ENCODE data around the gene IL22RA1.

IL22RA1 gene

GRCh38 chr1:24147816-24148215, 4.9 kb upstream of the IL22RA1 start:
- TF ChIP-seq POLR2AphosphoS5 (IDR thresholded peaks at IDR 0.05; ENCODE audit: low read depth, low read length) (no peak), TAF1 (IDR thresholded peaks at IDR 0.05; ENCODE audit: borderline replicate concordance, insufficient read depth, low read length) (no peak), SIN3A (IDR thresholded peaks at IDR 0.05; ENCODE audit: borderline replicate concordance, insufficient read depth, low read length) (no peak), FOXP2 (optimal IDR thresholded peaks at IDR 0.05; ENCODE audit: borderline replicate concordance, extremely low read depth, extremely low read length, insufficient read depth) (no peak)
- TF ChIP-seq, protein P1, sequence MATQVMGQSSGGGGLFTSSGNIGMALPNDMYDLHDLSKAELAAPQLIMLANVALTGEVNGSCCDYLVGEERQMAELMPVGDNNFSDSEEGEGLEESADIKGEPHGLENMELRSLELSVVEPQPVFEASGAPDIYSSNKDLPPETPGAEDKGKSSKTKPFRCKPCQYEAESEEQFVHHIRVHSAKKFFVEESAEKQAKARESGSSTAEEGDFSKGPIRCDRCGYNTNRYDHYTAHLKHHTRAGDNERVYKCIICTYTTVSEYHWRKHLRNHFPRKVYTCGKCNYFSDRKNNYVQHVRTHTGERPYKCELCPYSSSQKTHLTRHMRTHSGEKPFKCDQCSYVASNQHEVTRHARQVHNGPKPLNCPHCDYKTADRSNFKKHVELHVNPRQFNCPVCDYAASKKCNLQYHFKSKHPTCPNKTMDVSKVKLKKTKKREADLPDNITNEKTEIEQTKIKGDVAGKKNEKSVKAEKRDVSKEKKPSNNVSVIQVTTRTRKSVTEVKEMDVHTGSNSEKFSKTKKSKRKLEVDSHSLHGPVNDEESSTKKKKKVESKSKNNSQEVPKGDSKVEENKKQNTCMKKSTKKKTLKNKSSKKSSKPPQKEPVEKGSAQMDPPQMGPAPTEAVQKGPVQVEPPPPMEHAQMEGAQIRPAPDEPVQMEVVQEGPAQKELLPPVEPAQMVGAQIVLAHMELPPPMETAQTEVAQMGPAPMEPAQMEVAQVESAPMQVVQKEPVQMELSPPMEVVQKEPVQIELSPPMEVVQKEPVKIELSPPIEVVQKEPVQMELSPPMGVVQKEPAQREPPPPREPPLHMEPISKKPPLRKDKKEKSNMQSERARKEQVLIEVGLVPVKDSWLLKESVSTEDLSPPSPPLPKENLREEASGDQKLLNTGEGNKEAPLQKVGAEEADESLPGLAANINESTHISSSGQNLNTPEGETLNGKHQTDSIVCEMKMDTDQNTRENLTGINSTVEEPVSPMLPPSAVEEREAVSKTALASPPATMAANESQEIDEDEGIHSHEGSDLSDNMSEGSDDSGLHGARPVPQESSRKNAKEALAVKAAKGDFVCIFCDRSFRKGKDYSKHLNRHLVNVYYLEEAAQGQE (IDR thresholded peaks at IDR 0.05; ENCODE audit: insufficient read depth in 1 of 2, low read depth in 2 of 2, low read length in 2 of 2), result no peak

- TF ChIP-seq SIN3A (IDR thresholded peaks at IDR 0.05; ENCODE audit: borderline replicate concordance, insufficient read depth, low read length), result no peak
- no peak for TF ChIP-seq FOXP2 (optimal IDR thresholded peaks at IDR 0.05; ENCODE audit: borderline replicate concordance, extremely low read depth, extremely low read length, insufficient read depth)
- TF ChIP-seq POLR2AphosphoS5 (IDR thresholded peaks at IDR 0.05; ENCODE audit: low read depth, low read length), result no peak
- TF ChIP-seq, protein P1 (IDR thresholded peaks at IDR 0.05; ENCODE audit: insufficient read depth in 1 of 2, low read depth in 2 of 2, low read length in 2 of 2), result no peak
- no peak for TF ChIP-seq TAF1 (IDR thresholded peaks at IDR 0.05; ENCODE audit: borderline replicate concordance, insufficient read depth, low read length)
Observed at GRCh38 chr1:24147194-24147593, 4.3 kb upstream of the IL22RA1 start.

- TF ChIP-seq, protein P1 (IDR thresholded peaks at IDR 0.05; ENCODE audit: insufficient read depth in 1 of 2, low read depth in 2 of 2, low read length in 2 of 2), result no peak
Observed at GRCh38 chr1:24141311-24141997, 1.5 kb downstream of the IL22RA1 start.

DNA sequence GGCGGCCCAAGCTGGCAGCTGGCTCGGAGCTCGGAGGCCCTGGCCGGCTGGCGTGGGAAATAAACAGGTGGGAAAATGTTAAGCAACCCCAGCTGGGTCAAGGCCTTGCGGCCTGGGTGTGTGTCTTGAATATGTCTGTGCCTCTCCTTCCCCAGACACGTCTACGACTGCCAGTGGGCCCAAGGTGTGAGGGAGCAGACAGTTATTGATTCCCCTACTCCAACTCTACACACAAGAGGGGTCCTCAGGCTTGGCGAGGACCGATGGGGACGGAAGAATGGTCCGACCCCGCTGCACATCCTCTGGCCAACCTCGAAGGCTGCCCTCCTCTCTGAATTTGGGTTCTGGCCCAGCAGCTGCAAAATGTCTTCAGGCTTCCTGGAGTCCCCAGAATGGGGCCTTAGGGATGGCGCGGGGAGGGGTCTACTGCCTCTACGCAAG, 2.2 kb downstream of the IL22RA1 start:
- TF ChIP-seq, protein P1 (IDR thresholded peaks at IDR 0.05; ENCODE audit: insufficient read depth in 1 of 2, low read depth in 2 of 2, low read length in 2 of 2), result no peak
- TF ChIP-seq SIN3A (IDR thresholded peaks at IDR 0.05; ENCODE audit: borderline replicate concordance, insufficient read depth, low read length) (no peak), FOXP2 (optimal IDR thresholded peaks at IDR 0.05; ENCODE audit: borderline replicate concordance, extremely low read depth, extremely low read length, insufficient read depth) (no peak), TAF1 (IDR thresholded peaks at IDR 0.05; ENCODE audit: borderline replicate concordance, insufficient read depth, low read length) (no peak), POLR2AphosphoS5 (IDR thresholded peaks at IDR 0.05; ENCODE audit: low read depth, low read length) (no peak)

Measured in PFSK-1 (cell line).